Activated CD4-positive, alpha-beta memory T cell treated with anti-CD3 and anti-CD28 coated beads for 36 hours (primary cell): ENCODE data around the gene AGK. TPM values are rescaled to one million over a fixed set of nuclear protein-coding genes. Genes with fewer than 3 reads are reported as not detected.
"Not testable (repeated sequence)": the region's sequence is repeated elsewhere in the genome, so short reads cannot be mapped to it uniquely, and the experiment has no call there.

Experiments
- CTCF ChIA-PET: fragments of 350-600 bp; sonication (Branson Sonifier 250); formaldehyde crosslinking; loops from one replicate; lab custom pipeline; 2021; ENCODE audit warnings: antibody characterized with exemption, inconsistent platforms; lab: Charles Lee
- POLR2A ChIA-PET: fragments of 350-600 bp; sonication (Branson Sonifier 250); formaldehyde crosslinking; loops from one replicate; lab custom pipeline; 2021; ENCODE audit warnings: antibody characterized with exemption; lab: Charles Lee
- DNase-seq: peaks from one replicate; pipeline ENCODE4 v3.0.0-alpha.2; 2020
- H3K27ac Mint-ChIP-seq: one replicate; pipeline ENCODE4 v1.8.0; 2021; ENCODE audit warnings: mixed read lengths
- H3K27me3 Mint-ChIP-seq: one replicate; pipeline ENCODE4 v1.8.0; 2021; ENCODE audit warnings: mixed read lengths
- H3K36me3 Mint-ChIP-seq: one replicate; pipeline ENCODE4 v1.8.0; 2021; ENCODE audit warnings: mixed read lengths
- H3K4me1 Mint-ChIP-seq: one replicate; pipeline ENCODE4 v1.8.0; 2021; ENCODE audit warnings: low read depth, mixed read lengths
- H3K4me3 Mint-ChIP-seq: one replicate; pipeline ENCODE4 v1.8.0; 2021; ENCODE audit warnings: mild to moderate bottlenecking, mixed read lengths
- H3K9me3 Mint-ChIP-seq: one replicate; pipeline ENCODE4 v1.8.0; 2021; ENCODE audit warnings: mixed read lengths
- intact Hi-C: fragments of 100-400 bp; cut with micrococcal nuclease; formaldehyde crosslinking; loops from one replicate; pipeline ENCODE4 v1.15.1; 2023
- total RNA-seq, 2 experiments: library from RNA; stranded (reverse); gene quantifications; one replicate each; pipeline ENCODE4 v1.2.3, GENCODE V29; 2021

AGK gene
- total RNA-seq, 2 experiments from 2014 or later, result 50.2 to 57.2 TPM

DNA sequence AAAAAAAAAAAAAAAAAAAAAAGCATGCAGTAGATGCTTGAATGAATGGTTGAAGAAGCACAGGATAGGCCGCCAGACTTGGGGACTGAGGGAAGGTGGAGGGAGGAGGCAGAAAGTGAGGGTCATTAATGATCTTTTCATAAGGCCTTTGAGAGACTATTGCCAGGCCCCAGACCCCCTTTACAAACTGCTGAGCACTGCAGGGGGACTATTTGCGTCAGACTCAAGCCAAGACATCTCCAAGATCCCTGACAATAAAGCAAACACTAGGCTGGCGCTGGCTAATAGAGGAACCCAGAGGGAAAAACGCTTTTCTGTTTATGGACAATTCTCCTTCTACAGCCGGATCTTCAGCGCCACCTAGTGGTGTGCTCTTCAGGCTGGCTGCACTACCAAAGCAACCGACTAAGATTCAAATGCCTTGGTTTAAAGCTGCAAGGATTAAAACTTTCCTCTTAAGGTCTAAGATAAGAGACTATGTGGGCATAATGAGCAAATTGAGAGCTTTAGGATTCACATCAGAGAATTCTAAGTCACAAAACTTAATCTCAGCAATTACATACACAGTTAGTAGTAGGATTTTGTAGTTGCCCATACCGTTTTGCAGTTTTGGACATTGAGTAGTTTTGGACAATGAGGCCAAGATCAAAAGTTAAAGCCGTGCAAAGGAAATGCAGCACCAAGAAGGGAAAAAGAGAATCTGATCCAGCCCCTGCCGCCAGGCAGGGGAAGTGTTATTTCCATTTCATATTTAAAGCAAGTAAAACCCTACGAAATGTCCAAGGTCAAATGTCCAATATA, 17.9 kb upstream of the AGK start:
- no peak overlapping the region for H3K27ac Mint-ChIP-seq
- peaks cover 2% of the 10 kb centered on the region for H3K4me1 Mint-ChIP-seq
- ChIA-PET POLR2A (no interaction called here), CTCF (interaction anchor here (0.6 to 2.3 kb wide), 30 partner anchors 8 to 720 kb away, joined by 3 to 14 read pairs (median 3); partner anchors contain the start of genes MRPS33 and SSBP1)
- no peaks in the 10 kb centered on the region for H3K36me3 Mint-ChIP-seq
- H3K4me3 Mint-ChIP-seq, result no peak overlapping the region
- H3K9me3 Mint-ChIP-seq, result no peaks in the 10 kb centered on the region
- peak; percentile 71 for DNase-seq
- intact Hi-C loops, result loop anchor here (2.0 to 10.0 kb wide), 3 partner anchors 299 to 519 kb away; partner anchors contain the start of gene MRPS33
- peaks cover 8% of the 10 kb centered on the region for H3K27me3 Mint-ChIP-seq

GRCh38 chr7:141534757-141535737, 16.2 kb upstream of the AGK start:
- H3K27me3 Mint-ChIP-seq, result peaks cover 7% of the 10 kb centered on the region
- POLR2A ChIA-PET, result no interaction called here
- H3K27ac Mint-ChIP-seq, result no peak overlapping the region
- H3K36me3 Mint-ChIP-seq, result no peaks in the 10 kb centered on the region
- CTCF ChIA-PET, result interaction anchor here (0.6 kb wide), 2 partner anchors 36 to 259 kb away, joined by 3 read pairs; no protein-coding TSS in a partner anchor
- H3K4me1 Mint-ChIP-seq, result peaks cover 2% of the 10 kb centered on the region
- DNase-seq, result no peak
- no peaks in the 10 kb centered on the region for H3K9me3 Mint-ChIP-seq
- H3K4me3 Mint-ChIP-seq, result no peak overlapping the region
- intact Hi-C loops, result loop anchor here (10.0 kb wide), 1 partner anchor 300 kb away; no protein-coding TSS in a partner anchor

DNA sequence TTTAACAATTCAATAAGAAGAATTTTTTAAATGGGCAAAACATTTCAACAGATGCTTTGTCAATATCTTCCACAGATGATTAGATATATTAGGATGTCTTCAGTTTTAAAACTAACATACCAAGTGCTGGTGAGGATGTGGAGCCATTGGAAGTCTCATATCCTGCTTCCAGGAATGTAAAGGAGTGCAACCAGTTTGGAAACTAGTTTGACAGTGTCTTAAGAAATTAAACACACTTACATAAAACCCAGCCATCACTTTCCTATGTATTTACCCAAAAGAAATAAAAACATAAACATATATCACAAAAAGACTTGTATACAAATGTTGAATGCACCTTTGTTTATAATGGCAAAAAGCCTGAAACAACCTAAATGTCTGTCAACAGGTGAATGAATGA, 13.3 kb upstream of the AGK start:
- H3K4me3 Mint-ChIP-seq, result no peak overlapping the region
- no peak for DNase-seq
- peaks cover 2% of the 10 kb centered on the region for H3K4me1 Mint-ChIP-seq
- no peak overlapping the region for H3K27ac Mint-ChIP-seq
- H3K27me3 Mint-ChIP-seq, result peaks cover 9% of the 10 kb centered on the region
- POLR2A ChIA-PET, result no interaction called here
- CTCF ChIA-PET, result no interaction called here
- no peaks in the 10 kb centered on the region for H3K9me3 Mint-ChIP-seq
- H3K36me3 Mint-ChIP-seq, result no peaks in the 10 kb centered on the region
- intact Hi-C loops, result loop anchor here (10.0 kb wide), 1 partner anchor 303 kb away; no protein-coding TSS in a partner anchor

- CTCF ChIA-PET, result interaction anchor here (1.9 kb wide), 1 partner anchor 8 kb away, joined by 11 read pairs; no protein-coding TSS in a partner anchor
- Mint-ChIP-seq H3K27ac (no peak overlapping the region), H3K4me1 (no peaks in the 10 kb centered on the region), H3K36me3 (no peaks in the 10 kb centered on the region), H3K9me3 (no peaks in the 10 kb centered on the region), H3K27me3 (peaks cover 3% of the 10 kb centered on the region), H3K4me3 (no peak overlapping the region)
- intact Hi-C loops, result no loop called here
- POLR2A ChIA-PET, result no interaction called here
- DNase-seq, result no peak
Measured at GRCh38 chr7:141541375-141541774, 9.8 kb upstream of the AGK start.

DNA sequence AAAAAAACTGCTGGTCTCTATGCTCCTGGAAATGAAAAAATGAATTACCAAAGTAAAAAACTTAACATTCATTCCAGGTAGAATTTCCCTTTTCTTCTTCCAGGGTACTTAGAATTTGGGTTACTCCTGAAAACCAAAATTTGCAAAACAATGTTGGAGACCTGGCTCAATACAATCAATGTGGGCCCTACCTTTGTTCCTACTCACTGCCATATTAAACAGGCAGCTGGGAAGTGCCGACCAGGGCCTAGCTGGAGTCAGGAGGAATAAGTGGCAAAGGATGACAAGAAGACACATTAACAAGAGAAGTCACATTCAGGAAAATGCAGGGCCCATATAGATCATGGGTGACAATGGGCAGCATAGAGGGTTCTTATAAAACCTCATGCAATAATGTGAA, 6.4 kb upstream of the AGK start:
- intact Hi-C loops, result loop anchor here (5.0 kb wide), 1 partner anchor 107 kb away; no protein-coding TSS in a partner anchor
- CTCF ChIA-PET, result no interaction called here
- Mint-ChIP-seq H3K36me3 (no peaks in the 10 kb centered on the region), H3K27ac (no peak overlapping the region), H3K27me3 (peaks cover 1% of the 10 kb centered on the region), H3K4me3 (no peak overlapping the region), H3K4me1 (no peaks in the 10 kb centered on the region), H3K9me3 (no peaks in the 10 kb centered on the region)
- no peak for DNase-seq
- POLR2A ChIA-PET, result no interaction called here

GRCh38 chr7:141549582-141549981, 1.6 kb upstream of the AGK start:
- Mint-ChIP-seq H3K4me1 (peaks cover 27% of the 10 kb centered on the region), H3K36me3 (no peaks in the 10 kb centered on the region), H3K27me3 (no peaks in the 10 kb centered on the region), H3K27ac (no peak overlapping the region), H3K9me3 (no peaks in the 10 kb centered on the region), H3K4me3 (no peak overlapping the region)
- POLR2A ChIA-PET, result interaction anchor here (0.9 kb wide), 1 partner anchor 189 kb away, joined by 3 read pairs; the partner anchor contains the start of gene SSBP1
- DNase-seq, result no peak
- intact Hi-C loops, result loop anchor here (5.0 kb wide), 1 partner anchor 103 kb away; no protein-coding TSS in a partner anchor
- CTCF ChIA-PET, result interaction anchor here (1.8 kb wide), 1 partner anchor 16 kb away, joined by 10 read pairs; no protein-coding TSS in a partner anchor

GRCh38 chr7:141550386-141551093, 670 bp upstream of the AGK start:
- H3K36me3 Mint-ChIP-seq, result no peaks in the 10 kb centered on the region
- intact Hi-C loops, result loop anchor here (1.0 to 10.0 kb wide), 6 partner anchors 9 to 1488 kb away; partner anchors contain the start of genes BRAF, MRPS33, NDUFB2 and PARP12
- H3K27me3 Mint-ChIP-seq, result no peaks in the 10 kb centered on the region
- H3K4me3 Mint-ChIP-seq, result peak overlapping the region; percentile 91
- POLR2A ChIA-PET, result interaction anchor here (0.9 to 1.7 kb wide), 4 partner anchors 35 to 536 kb away, joined by 3 to 8 read pairs (median 4); partner anchors contain the start of genes MRPS33 and SSBP1
- H3K4me1 Mint-ChIP-seq, result peaks cover 27% of the 10 kb centered on the region
- H3K9me3 Mint-ChIP-seq, result no peaks in the 10 kb centered on the region
- CTCF ChIA-PET, result interaction anchor here (0.5 to 1.9 kb wide), 2 partner anchors 187 to 235 kb away, joined by 3 to 6 read pairs; partner anchors contain the start of gene SSBP1
- no peak for DNase-seq
- H3K27ac Mint-ChIP-seq, result peak overlapping the region; percentile 56

- ChIA-PET POLR2A (interaction anchor here (0.7 to 1.7 kb wide), 4 partner anchors 10 to 537 kb away, joined by 3 to 8 read pairs (median 4); partner anchors contain the start of genes MRPS33 and SSBP1), CTCF (interaction anchor here (1.1 to 1.9 kb wide), 2 partner anchors 18 to 186 kb away, joined by 3 to 6 read pairs; partner anchors contain the start of gene SSBP1)
- no peak for DNase-seq
- H3K27ac Mint-ChIP-seq, result peak overlapping the region; percentile 87
- intact Hi-C loops, result loop anchor here (1.0 to 10.0 kb wide), 6 partner anchors 8 to 1489 kb away; partner anchors contain the start of genes BRAF, MRPS33, NDUFB2 and PARP12
- H3K4me3 Mint-ChIP-seq, result peak overlapping the region; percentile 91
- peaks cover 9% of the 10 kb centered on the region for H3K36me3 Mint-ChIP-seq
- no peaks in the 10 kb centered on the region for H3K9me3 Mint-ChIP-seq
- no peaks in the 10 kb centered on the region for H3K27me3 Mint-ChIP-seq
- H3K4me1 Mint-ChIP-seq, result peaks cover 34% of the 10 kb centered on the region
Measured at GRCh38 chr7:141551782-141552181, 572 bp downstream of the AGK start.

DNA sequence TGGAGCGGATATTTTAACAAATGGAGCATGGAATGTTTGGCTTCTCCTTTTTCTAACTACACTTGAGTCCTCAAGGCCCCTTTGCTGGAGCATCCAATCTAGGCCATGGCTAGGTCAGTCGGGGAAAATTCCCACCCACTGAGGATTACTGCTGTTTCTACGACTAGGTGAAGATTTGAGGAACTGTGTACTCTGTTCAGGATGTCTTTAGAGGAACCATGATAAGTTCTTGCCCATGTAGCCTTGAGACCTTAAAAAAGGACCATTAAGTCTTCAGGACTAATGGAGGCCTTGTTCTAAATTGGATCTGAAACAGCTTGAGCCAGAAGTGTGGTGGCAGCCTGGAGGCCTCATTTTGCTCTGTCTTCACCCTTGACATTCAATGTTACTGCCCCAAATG, 6.2 kb downstream of the AGK start:
- H3K36me3 Mint-ChIP-seq, result peaks cover 47% of the 10 kb centered on the region
- no peak overlapping the region for H3K4me3 Mint-ChIP-seq

GRCh38 chr7:141557831-141558531, 6.8 kb downstream of the AGK start:
- H3K4me1 Mint-ChIP-seq, result peaks cover 62% of the 10 kb centered on the region

More for the DNA sequence above, 6.2 kb downstream of the AGK start:
- H3K4me1 Mint-ChIP-seq, result peaks cover 63% of the 10 kb centered on the region
- H3K27ac Mint-ChIP-seq, result peak overlapping the region; percentile 79
- H3K27me3 Mint-ChIP-seq, result no peaks in the 10 kb centered on the region
- ChIA-PET POLR2A (interaction anchor here (1.0 kb wide), 1 partner anchor 543 kb away, joined by 3 read pairs; the partner anchor contains the start of gene MRPS33), CTCF (no interaction called here)
- no peak for DNase-seq
- intact Hi-C loops, result loop anchor here (5.0 to 10.0 kb wide), 4 partner anchors 485 to 1247 kb away; partner anchors contain the start of genes BRAF, NDUFB2 and TMEM178B
- peaks cover 7% of the 10 kb centered on the region for H3K9me3 Mint-ChIP-seq

More at GRCh38 chr7:141557831-141558531, 6.8 kb downstream of the AGK start:
- ChIA-PET POLR2A (interaction anchor here (1.0 to 1.4 kb wide), 3 partner anchors 28 to 543 kb away, joined by 3 to 5 read pairs (median 4); partner anchors contain the start of gene MRPS33), CTCF (interaction anchor here (1.2 kb wide), 1 partner anchor 24 kb away, joined by 3 read pairs; no protein-coding TSS in a partner anchor)
- peak; percentile 51 for DNase-seq
- intact Hi-C loops, result loop anchor here (1.0 to 10.0 kb wide), 7 partner anchors 28 to 1247 kb away; partner anchors contain the start of genes BRAF, MRPS33, NDUFB2 and SSBP1
- H3K4me3 Mint-ChIP-seq, result peak overlapping the region; percentile 31
- H3K27me3 Mint-ChIP-seq, H3K9me3 Mint-ChIP-seq: not testable (repeated sequence)
- H3K36me3 Mint-ChIP-seq, result peaks cover 48% of the 10 kb centered on the region
- H3K27ac Mint-ChIP-seq, result peak overlapping the region; percentile 79
